Heart left ventricle (tissue), 13 donors: Measurements from ENCODE around the gene KLHL5.

Source experiments
- POLR2A ChIP-seq, 2 donors: fragments of 450-650 bp; IDR thresholded peaks; one replicate each; pipeline ENCODE4 v1.6.1; 2017; ENCODE audit warnings: antibody characterized with exemption in 2 of 2, mild to moderate bottlenecking in 2 of 2, moderate library complexity in 2 of 2
- TF ChIP-seq, protein P1 (sequence below), 12 donors: fragments of 200-600 bp; sonication (generic) in 4 of 12; IDR thresholded peaks; one replicate each; pipeline versions ENCODE4 v1.5.0 to v1.8.0; 2018 to 2022; ENCODE audit warnings: antibody characterized with exemption in 12 of 12, mild to moderate bottlenecking in 5 of 12
- donor health status: ischemic (EF 13 %, LVEDD 7.1; RV severe dilation, severe dysfunction).
- donor health status: DM: no; HTN: yes; CAD: no.
- donor health status: DM: no; HTN: no; CAD: no.
- donor health status: ischemic (EF 25% LVEDD 6.9; RV normal size, moderate dysfunction).
- donor health status: ischemic (EF 25% LVEDD 5.7; RV mildly dilated, moderate dysfunction).
- donor health status: ischemic (EF 35%, LVEDD 5.7; RV mildly dilated, moderate dysfunction).
- donor health status: nonischemic (EF 11% LVEDD 7.7; RV severe dilation, severe dysfunction).
- donor health status: DM: yes; HTN: yes; CAD: no.
- donor health status: PGD.
- donor health status: ischemic (EF 29% LVEDD 5.4; RV normal size, mild dysfunction).
- donor health status: nonischemic (EF 23%, LVEDD 6.1; RV moderate dilation, normal function).

- TF ChIP-seq, protein P1, sequence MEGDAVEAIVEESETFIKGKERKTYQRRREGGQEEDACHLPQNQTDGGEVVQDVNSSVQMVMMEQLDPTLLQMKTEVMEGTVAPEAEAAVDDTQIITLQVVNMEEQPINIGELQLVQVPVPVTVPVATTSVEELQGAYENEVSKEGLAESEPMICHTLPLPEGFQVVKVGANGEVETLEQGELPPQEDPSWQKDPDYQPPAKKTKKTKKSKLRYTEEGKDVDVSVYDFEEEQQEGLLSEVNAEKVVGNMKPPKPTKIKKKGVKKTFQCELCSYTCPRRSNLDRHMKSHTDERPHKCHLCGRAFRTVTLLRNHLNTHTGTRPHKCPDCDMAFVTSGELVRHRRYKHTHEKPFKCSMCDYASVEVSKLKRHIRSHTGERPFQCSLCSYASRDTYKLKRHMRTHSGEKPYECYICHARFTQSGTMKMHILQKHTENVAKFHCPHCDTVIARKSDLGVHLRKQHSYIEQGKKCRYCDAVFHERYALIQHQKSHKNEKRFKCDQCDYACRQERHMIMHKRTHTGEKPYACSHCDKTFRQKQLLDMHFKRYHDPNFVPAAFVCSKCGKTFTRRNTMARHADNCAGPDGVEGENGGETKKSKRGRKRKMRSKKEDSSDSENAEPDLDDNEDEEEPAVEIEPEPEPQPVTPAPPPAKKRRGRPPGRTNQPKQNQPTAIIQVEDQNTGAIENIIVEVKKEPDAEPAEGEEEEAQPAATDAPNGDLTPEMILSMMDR (IDR thresholded peaks at IDR 0.05) = no peak
- TF ChIP-seq POLR2A (IDR thresholded peaks at IDR 0.05) = no peak
These were observed 58.4 kb downstream of the KLHL5 start for GRCh38 chr4:39120418-39120817.
